Liver (tissue), 9 donors: ENCODE data around the gene ZNF860. TPM values are rescaled to one million over a fixed set of nuclear protein-coding genes. Genes with fewer than 3 reads are reported as not detected.

ENCODE experiments used
- DNase-seq: peaks from one replicate; pipeline ENCODE4 v3.0.0-alpha.2; 2017; ENCODE audit warnings: low spot score
- H3K27ac ChIP-seq, 2 donors: one replicate each; pipeline ENCODE4 v1.7.0; 2013; ENCODE audit warnings: inconsistent platforms in 2 of 2, low read length in 2 of 2, control low read depth in 1 of 2, low read depth in 1 of 2, mild to moderate bottlenecking in 1 of 2
- H3K27me3 ChIP-seq, 4 donors: one replicate each; pipeline versions ENCODE4 v1.6.1 to v1.7.0; 2013; ENCODE audit warnings: low read length in 3 of 4, inconsistent platforms in 1 of 4, mild to moderate bottlenecking in 1 of 4, moderate library complexity in 1 of 4; ENCODE audit not compliant: control insufficient read depth in 4 of 4, insufficient read depth in 4 of 4
- H3K36me3 ChIP-seq, 4 donors: one replicate each; pipeline versions ENCODE4 v1.6.1 to v1.7.0; 2013; ENCODE audit warnings: low read length in 3 of 4, mild to moderate bottlenecking in 3 of 4, low read depth in 1 of 4, moderate library complexity in 1 of 4; ENCODE audit not compliant: control insufficient read depth in 4 of 4, insufficient read depth in 3 of 4
- H3K4me1 ChIP-seq, 4 donors: one replicate each; pipeline versions ENCODE4 v1.6.1 to v1.7.0; 2013; ENCODE audit warnings: low read length in 3 of 4, mild to moderate bottlenecking in 3 of 4, moderate library complexity in 1 of 4; ENCODE audit not compliant: control insufficient read depth in 4 of 4, insufficient read depth in 4 of 4
- H3K4me3 ChIP-seq, 3 donors: one replicate each; pipeline versions ENCODE4 v1.6.1 to v1.7.0; 2013; ENCODE audit warnings: low read length in 3 of 3, control low read depth in 1 of 3, low read depth in 1 of 3, mild to moderate bottlenecking in 1 of 3
- H3K9ac ChIP-seq, 2 donors: one replicate each; pipeline ENCODE4 v1.7.0; 2013; ENCODE audit warnings: low read length in 2 of 2, mild to moderate bottlenecking in 2 of 2, moderate library complexity in 2 of 2, control low read depth in 1 of 2, low read depth in 1 of 2
- H3K9me3 ChIP-seq, 4 donors: one replicate each; pipeline versions ENCODE4 v1.6.1 to v1.7.0; 2013; ENCODE audit warnings: low read length in 3 of 4; ENCODE audit not compliant: control insufficient read depth in 4 of 4
- EGR1 ChIP-seq, 2 donors: IDR thresholded peaks; 2 replicates each; pipeline ENCODE4 v1.6.1; 2016 to 2018; ENCODE audit warnings: antibody characterized with exemption in 2 of 2, low read depth in 2 of 2
- FOXA1 ChIP-seq: IDR thresholded peaks from 2 replicates; pipeline ENCODE4 v1.6.1; 2016; ENCODE audit warnings: antibody characterized with exemption
- FOXA2 ChIP-seq: IDR thresholded peaks from 2 replicates; pipeline ENCODE4 v1.6.1; 2016; ENCODE audit warnings: antibody characterized with exemption
- GABPA ChIP-seq, 2 donors: IDR thresholded peaks in 1 of 2; conservative IDR thresholded peaks in 1 of 2; 2 replicates each; pipeline ENCODE4 v1.6.1; 2016; ENCODE audit warnings: antibody characterized with exemption in 2 of 2, mild to moderate bottlenecking in 1 of 2, moderate library complexity in 1 of 2
- HNF4A ChIP-seq, 2 donors: conservative IDR thresholded peaks; 2 replicates each; pipeline ENCODE4 v1.6.1; 2016; ENCODE audit warnings: antibody characterized with exemption in 2 of 2, mild to moderate bottlenecking in 2 of 2
- HNF4G ChIP-seq: IDR thresholded peaks from 2 replicates; pipeline ENCODE4 v1.6.1; 2016; ENCODE audit warnings: antibody characterized with exemption
- JUND ChIP-seq, 2 donors: IDR thresholded peaks; 2 replicates each; pipeline ENCODE4 v1.6.1; 2016; ENCODE audit warnings: antibody characterized with exemption in 2 of 2
- MAX ChIP-seq: IDR thresholded peaks from 2 replicates; pipeline ENCODE4 v1.6.1; 2016; ENCODE audit warnings: antibody characterized with exemption
- NR2F2 ChIP-seq: IDR thresholded peaks from 2 replicates; pipeline ENCODE4 v1.6.1; 2016; ENCODE audit warnings: antibody characterized with exemption
- RAD21 ChIP-seq, 2 donors: IDR thresholded peaks; 2 replicates each; pipeline ENCODE4 v1.6.1; 2016; ENCODE audit warnings: antibody characterized with exemption in 2 of 2, mild to moderate bottlenecking in 2 of 2
- REST ChIP-seq: IDR thresholded peaks from 2 replicates; pipeline ENCODE4 v1.6.1; 2016; ENCODE audit warnings: antibody characterized with exemption, mild to moderate bottlenecking
- RXRA ChIP-seq, 2 donors: IDR thresholded peaks; 2 replicates each; pipeline ENCODE4 v1.6.1; 2017 to 2018; ENCODE audit warnings: antibody characterized with exemption in 2 of 2, mild to moderate bottlenecking in 1 of 2
- SP1 ChIP-seq: IDR thresholded peaks from 2 replicates; pipeline ENCODE4 v1.6.1; 2018; ENCODE audit warnings: antibody characterized with exemption, mild to moderate bottlenecking
- TAF1 ChIP-seq: conservative IDR thresholded peaks from 2 replicates; pipeline ENCODE4 v1.6.1; 2016; ENCODE audit warnings: antibody characterized with exemption, mild to moderate bottlenecking
- YY1 ChIP-seq: IDR thresholded peaks from 2 replicates; pipeline ENCODE4 v1.6.1; 2016; ENCODE audit warnings: antibody characterized with exemption, mild to moderate bottlenecking
- WGBS: extraction: QIAGEN DNeasy Blood & Tissue Kit; methylation state at CpG from one replicate; pipeline ENCODE4 v1.1.7; 2013; 5-methylcytosine and 5-hydroxymethylcytosine counted together
- polyA plus RNA-seq, 2 donors: library from polyadenylated mRNA; stranded (reverse) in 1 of 2; unstranded in 1 of 2; fragments of 200-250 nt in 1 of 2; fragments of >200 nt in 1 of 2; fragmentation: Nextera tagmentation in 1 of 2; extraction: Ambion mirVana in 1 of 2; gene quantifications; one replicate each; pipeline versions ENCODE4 v1.2.1 to v1.2.3, GENCODE V29; 2013 to 2015
- total RNA-seq, 2 donors: library from RNA; depleted of rRNA; stranded (reverse); fragments of >200 nt; gene quantifications; one replicate each; pipeline ENCODE4 v1.2.3, GENCODE V29; 2014
- TF ChIP-seq, protein P1 (sequence below): fragments of 150-350 bp; IDR thresholded peaks from 2 replicates; pipeline ENCODE4 v1.5.1; 2017; ENCODE audit warnings: improper control_type of control experiment, low read depth, low read length; ENCODE audit not compliant: missing input control
- TF ChIP-seq, protein P2 (sequence below): IDR thresholded peaks from 2 replicates; pipeline ENCODE4 v1.6.1; 2016; ENCODE audit warnings: antibody characterized with exemption
- TF ChIP-seq, protein P3 (sequence below): IDR thresholded peaks from 2 replicates; pipeline ENCODE4 v1.6.1; 2016; ENCODE audit warnings: antibody characterized with exemption
- donor health status: healthy.
- donor health status: healthy.
- donor health status: healthy.
- donor health status: healthy.
- donor health status: healthy.

Gene ZNF860
- total and polyA plus RNA-seq, 4 donors = 0.10 to 0.42 (median 0.17) TPM; not detected in 1

DNA sequence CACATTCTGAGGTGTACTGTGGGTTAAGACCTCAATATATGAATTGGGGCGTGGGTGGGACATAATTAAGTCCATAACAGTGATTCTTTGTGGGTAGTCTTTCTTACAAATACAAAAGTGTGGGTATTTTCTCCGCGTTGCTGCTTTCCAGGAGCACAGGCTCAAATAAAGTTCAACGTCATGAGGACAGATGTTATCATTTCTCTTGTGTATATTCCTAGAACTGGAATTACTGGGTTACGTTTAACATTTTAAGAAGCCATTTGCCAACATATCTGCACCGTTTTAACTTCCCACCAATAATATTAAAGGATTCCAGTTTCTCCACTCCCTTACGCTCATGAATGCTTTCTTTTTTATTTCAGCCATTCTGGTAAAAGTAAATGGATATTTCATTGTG is 39.6 kb downstream of the ZNF860 start:
- TF ChIP-seq, protein P1, sequence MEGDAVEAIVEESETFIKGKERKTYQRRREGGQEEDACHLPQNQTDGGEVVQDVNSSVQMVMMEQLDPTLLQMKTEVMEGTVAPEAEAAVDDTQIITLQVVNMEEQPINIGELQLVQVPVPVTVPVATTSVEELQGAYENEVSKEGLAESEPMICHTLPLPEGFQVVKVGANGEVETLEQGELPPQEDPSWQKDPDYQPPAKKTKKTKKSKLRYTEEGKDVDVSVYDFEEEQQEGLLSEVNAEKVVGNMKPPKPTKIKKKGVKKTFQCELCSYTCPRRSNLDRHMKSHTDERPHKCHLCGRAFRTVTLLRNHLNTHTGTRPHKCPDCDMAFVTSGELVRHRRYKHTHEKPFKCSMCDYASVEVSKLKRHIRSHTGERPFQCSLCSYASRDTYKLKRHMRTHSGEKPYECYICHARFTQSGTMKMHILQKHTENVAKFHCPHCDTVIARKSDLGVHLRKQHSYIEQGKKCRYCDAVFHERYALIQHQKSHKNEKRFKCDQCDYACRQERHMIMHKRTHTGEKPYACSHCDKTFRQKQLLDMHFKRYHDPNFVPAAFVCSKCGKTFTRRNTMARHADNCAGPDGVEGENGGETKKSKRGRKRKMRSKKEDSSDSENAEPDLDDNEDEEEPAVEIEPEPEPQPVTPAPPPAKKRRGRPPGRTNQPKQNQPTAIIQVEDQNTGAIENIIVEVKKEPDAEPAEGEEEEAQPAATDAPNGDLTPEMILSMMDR = no peak
- no peak for TF ChIP-seq REST
- no peak for TF ChIP-seq FOXA1
- no peak for TF ChIP-seq EGR1 (IDR thresholded peaks at IDR 0.05; ENCODE audit: low read depth in 2 of 2)
- TF ChIP-seq GABPA (IDR thresholded peaks at IDR 0.05 in 1 of 2, conservative IDR thresholded peaks at IDR 0.05 in 1 of 2) = no peak
- no peak for TF ChIP-seq YY1
- TF ChIP-seq HNF4G = no peak
- TF ChIP-seq HNF4A (conservative IDR thresholded peaks at IDR 0.05) = no peak
- no peak for TF ChIP-seq RAD21 (IDR thresholded peaks at IDR 0.05)
- no peak for TF ChIP-seq NR2F2
- TF ChIP-seq, protein P2, sequence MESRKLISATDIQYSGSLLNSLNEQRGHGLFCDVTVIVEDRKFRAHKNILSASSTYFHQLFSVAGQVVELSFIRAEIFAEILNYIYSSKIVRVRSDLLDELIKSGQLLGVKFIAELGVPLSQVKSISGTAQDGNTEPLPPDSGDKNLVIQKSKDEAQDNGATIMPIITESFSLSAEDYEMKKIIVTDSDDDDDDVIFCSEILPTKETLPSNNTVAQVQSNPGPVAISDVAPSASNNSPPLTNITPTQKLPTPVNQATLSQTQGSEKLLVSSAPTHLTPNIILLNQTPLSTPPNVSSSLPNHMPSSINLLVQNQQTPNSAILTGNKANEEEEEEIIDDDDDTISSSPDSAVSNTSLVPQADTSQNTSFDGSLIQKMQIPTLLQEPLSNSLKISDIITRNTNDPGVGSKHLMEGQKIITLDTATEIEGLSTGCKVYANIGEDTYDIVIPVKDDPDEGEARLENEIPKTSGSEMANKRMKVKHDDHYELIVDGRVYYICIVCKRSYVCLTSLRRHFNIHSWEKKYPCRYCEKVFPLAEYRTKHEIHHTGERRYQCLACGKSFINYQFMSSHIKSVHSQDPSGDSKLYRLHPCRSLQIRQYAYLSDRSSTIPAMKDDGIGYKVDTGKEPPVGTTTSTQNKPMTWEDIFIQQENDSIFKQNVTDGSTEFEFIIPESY = no peak
- TF ChIP-seq TAF1 = no peak
- TF ChIP-seq FOXA2 = no peak
- no peak for TF ChIP-seq JUND (IDR thresholded peaks at IDR 0.05)
- TF ChIP-seq, protein P3, sequence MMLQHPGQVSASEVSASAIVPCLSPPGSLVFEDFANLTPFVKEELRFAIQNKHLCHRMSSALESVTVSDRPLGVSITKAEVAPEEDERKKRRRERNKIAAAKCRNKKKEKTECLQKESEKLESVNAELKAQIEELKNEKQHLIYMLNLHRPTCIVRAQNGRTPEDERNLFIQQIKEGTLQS = no peak
- Histone ChIP-seq H3K36me3 (no peaks in the 10 kb centered on the region), H3K27me3 (peaks cover 0 to 14% (median 0%) of the 10 kb centered on the region in 4 donors), H3K9ac (no peak overlapping the region), H3K27ac (no peak overlapping the region), H3K4me3 (no peak overlapping the region), H3K9me3 (no peaks in the 10 kb centered on the region), H3K4me1 (no peaks in the 10 kb centered on the region)
- no peak for DNase-seq
- 78% methylated on average over 7 of the region's 7 CpGs for WGBS

DNA sequence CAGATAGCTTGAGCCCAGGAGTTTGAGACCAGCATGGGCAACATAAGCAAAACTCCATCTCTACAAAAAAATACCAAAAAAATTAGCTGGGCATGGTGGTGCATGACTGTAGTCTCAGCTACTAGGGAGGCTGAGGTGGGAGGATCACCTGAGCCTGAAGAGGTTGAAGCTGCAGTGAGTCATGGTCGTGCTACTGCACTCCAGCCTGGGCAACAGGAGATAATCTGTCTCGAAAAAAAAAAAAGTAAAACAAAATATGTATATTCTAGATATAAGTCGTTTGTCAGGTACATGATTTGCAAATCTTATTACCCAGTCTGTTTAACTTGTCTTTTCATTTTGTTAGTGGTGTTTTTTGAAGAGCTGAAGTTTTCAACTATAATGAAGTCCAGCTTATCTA is 40.2 kb downstream of the ZNF860 start:
- H3K4me3 ChIP-seq = no peak overlapping the region
- no peaks in the 10 kb centered on the region for H3K9me3 ChIP-seq
- H3K9ac ChIP-seq = no peak overlapping the region
- H3K27me3 ChIP-seq = peaks cover 0 to 11% (median 0%) of the 10 kb centered on the region in 4 donors
- 67% methylated on average over 3 of the region's 3 CpGs for WGBS
- no peak for DNase-seq
- no peaks in the 10 kb centered on the region for H3K36me3 ChIP-seq
- H3K27ac ChIP-seq = no peak overlapping the region
- no peaks in the 10 kb centered on the region for H3K4me1 ChIP-seq
- TF ChIP-seq MAX (no peak), RAD21 (IDR thresholded peaks at IDR 0.05) (no peak), RXRA (IDR thresholded peaks at IDR 0.05) (no peak), FOXA2 (no peak), SP1 (no peak), REST (no peak)
- TF ChIP-seq, protein P2 = no peak
